K562 (cell line): ENCODE results near the gene PNKD. TPM values are rescaled to one million over a fixed set of nuclear protein-coding genes. Genes with fewer than 3 reads are reported as not detected.

Experiments used
- CCAR2 ChIP-seq: fragments of 200-400 bp; formaldehyde crosslinking; IDR thresholded peaks from 2 replicates; pipeline ENCODE4 v1.6.1; 2017; ENCODE audit warnings: mild to moderate bottlenecking, low read depth, low read length
- NFRKB ChIP-seq: fragments of 450-650 bp; IDR thresholded peaks from 2 replicates; pipeline ENCODE4 v1.6.1; 2016; ENCODE audit warnings: low read depth
- polyA plus RNA-seq, 8 experiments: library from polyadenylated mRNA; depleted of rRNA in 4 of 8; stranded (reverse) in 5 of 8; unstranded in 3 of 8; fragments of >200 nt; fragmentation: Nextera tagmentation in 2 of 8; fragmentation: Illumina TruSeq in 1 of 8; extraction: Ambion mirVana in 2 of 8; extraction: Trizol in 1 of 8; gene quantifications; 2 replicates each; pipeline versions ENCODE4 v1.2.1 to v1.2.3, GENCODE V29; 2011 to 2014; ENCODE audit warnings: inconsistent platforms in 1 of 8, missing spikeins in 1 of 8
- total RNA-seq, 7 experiments: library from RNA; depleted of rRNA in 6 of 7; stranded (reverse); fragments of >200 nt in 6 of 7; fragmentation: Illumina TruSeq in 2 of 7; extraction: Trizol in 2 of 7; gene quantifications; 2 replicates each; pipeline versions ENCODE4 v1.2.1 to v1.2.3, GENCODE V29; 2011 to 2021; ENCODE audit warnings: low replicate concordance in 1 of 7
- TF ChIP-seq, protein P1 (sequence below): fragments of 450-650 bp; IDR thresholded peaks from 2 replicates; pipeline ENCODE4 v1.6.1; 2018; ENCODE audit not compliant: partially characterized antibody
- TF ChIP-seq, protein P2 (sequence below): sonication (generic); formaldehyde crosslinking; IDR thresholded peaks from 2 replicates; pipeline ENCODE4 v1.8.0; 2023; ENCODE audit warnings: mild to moderate bottlenecking, missing genetic modification reagents

The PNKD gene
- total and polyA plus RNA-seq, 9 of the 15 experiments (the other 6 are each of a cell fraction or from before 2014, with no cell fraction given), result 26.0 to 105 (median 60.1) TPM

DNA sequence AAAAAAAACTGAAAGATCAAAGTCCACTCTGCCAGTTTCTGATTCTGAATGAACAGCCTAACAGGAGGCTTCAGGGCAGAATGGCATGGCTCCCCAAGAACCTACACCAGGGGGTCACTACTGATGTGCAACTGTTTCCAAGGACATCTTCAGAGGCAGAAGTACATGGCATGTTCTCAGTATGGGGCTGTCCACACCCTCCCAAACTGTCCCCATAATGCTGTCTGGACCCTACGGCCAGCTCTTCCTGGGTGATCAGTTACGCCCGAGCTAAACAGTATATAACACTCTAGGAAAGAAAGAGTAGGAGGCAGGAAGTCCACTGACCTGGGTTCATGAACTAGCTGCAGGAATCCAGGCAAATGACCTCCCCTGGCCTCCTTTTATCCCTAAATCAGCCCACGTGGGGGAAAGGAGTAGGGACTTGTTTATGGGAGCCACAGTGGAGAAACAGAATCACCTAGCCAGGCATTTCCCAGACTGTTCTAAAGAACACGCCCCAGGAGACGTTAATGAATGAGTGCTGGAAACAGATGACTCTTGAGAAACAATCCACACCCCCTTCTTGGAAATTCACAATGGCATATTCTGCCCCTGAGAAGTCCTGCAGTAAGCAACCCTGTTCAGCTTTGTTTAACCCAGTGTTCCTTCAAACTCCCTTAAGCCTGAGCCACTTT is 19.5 kb downstream of the PNKD start (continued):
- TF ChIP-seq CCAR2 (no peak), NFRKB (no peak)
- TF ChIP-seq, protein P1, sequence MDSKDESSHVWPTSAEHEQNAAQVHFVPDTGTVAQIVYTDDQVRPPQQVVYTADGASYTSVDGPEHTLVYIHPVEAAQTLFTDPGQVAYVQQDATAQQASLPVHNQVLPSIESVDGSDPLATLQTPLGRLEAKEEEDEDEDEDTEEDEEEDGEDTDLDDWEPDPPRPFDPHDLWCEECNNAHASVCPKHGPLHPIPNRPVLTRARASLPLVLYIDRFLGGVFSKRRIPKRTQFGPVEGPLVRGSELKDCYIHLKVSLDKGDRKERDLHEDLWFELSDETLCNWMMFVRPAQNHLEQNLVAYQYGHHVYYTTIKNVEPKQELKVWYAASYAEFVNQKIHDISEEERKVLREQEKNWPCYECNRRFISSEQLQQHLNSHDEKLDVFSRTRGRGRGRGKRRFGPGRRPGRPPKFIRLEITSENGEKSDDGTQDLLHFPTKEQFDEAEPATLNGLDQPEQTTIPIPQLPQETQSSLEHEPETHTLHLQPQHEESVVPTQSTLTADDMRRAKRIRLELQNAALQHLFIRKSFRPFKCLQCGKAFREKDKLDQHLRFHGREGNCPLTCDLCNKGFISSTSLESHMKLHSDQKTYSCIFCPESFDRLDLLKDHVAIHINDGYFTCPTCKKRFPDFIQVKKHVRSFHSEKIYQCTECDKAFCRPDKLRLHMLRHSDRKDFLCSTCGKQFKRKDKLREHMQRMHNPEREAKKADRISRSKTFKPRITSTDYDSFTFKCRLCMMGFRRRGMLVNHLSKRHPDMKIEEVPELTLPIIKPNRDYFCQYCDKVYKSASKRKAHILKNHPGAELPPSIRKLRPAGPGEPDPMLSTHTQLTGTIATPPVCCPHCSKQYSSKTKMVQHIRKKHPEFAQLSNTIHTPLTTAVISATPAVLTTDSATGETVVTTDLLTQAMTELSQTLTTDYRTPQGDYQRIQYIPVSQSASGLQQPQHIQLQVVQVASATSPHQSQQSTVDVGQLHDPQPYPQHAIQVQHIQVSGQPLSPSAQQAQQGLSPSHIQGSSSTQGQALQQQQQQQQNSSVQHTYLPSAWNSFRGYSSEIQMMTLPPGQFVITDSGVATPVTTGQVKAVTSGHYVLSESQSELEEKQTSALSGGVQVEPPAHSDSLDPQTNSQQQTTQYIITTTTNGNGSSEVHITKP, result peak; percentile 88
- TF ChIP-seq, protein P2, sequence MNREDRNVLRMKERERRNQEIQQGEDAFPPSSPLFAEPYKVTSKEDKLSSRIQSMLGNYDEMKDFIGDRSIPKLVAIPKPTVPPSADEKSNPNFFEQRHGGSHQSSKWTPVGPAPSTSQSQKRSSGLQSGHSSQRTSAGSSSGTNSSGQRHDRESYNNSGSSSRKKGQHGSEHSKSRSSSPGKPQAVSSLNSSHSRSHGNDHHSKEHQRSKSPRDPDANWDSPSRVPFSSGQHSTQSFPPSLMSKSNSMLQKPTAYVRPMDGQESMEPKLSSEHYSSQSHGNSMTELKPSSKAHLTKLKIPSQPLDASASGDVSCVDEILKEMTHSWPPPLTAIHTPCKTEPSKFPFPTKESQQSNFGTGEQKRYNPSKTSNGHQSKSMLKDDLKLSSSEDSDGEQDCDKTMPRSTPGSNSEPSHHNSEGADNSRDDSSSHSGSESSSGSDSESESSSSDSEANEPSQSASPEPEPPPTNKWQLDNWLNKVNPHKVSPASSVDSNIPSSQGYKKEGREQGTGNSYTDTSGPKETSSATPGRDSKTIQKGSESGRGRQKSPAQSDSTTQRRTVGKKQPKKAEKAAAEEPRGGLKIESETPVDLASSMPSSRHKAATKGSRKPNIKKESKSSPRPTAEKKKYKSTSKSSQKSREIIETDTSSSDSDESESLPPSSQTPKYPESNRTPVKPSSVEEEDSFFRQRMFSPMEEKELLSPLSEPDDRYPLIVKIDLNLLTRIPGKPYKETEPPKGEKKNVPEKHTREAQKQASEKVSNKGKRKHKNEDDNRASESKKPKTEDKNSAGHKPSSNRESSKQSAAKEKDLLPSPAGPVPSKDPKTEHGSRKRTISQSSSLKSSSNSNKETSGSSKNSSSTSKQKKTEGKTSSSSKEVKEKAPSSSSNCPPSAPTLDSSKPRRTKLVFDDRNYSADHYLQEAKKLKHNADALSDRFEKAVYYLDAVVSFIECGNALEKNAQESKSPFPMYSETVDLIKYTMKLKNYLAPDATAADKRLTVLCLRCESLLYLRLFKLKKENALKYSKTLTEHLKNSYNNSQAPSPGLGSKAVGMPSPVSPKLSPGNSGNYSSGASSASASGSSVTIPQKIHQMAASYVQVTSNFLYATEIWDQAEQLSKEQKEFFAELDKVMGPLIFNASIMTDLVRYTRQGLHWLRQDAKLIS (CRISPR knock-in tag), result 0 out of 2 replicates have a peak, but pooled peaks have one; percentile 13
